Globus pallidus (tissue), 1 donor: Measurements from ENCODE around the gene TBC1D3E.
"Not testable (repeated sequence)": the region's sequence is repeated elsewhere in the genome, so short reads cannot be mapped to it uniquely, and the experiment has no call there.

ENCODE experiments used
- DNase-seq: peaks from one replicate; pipeline ENCODE4 v3.0.0-alpha.2; 2015; ENCODE audit warnings: low spot score

TBC1D3E gene

GRCh38 chr17:38127651-38128050 is at the start of gene TBC1D3E:
Gene TBC1D3E, plus strand, starts transcription at chr17:38127951. Its CDS starts 1,545 bp downstream, at chr17:38129496.
- not testable (repeated sequence) for DNase-seq

- DNase-seq = not testable (repeated sequence)
These were observed 40.4 kb upstream of the TBC1D3E start for GRCh38 chr17:38087344-38087743.

- DNase-seq = not testable (repeated sequence)
These were observed 39.6 kb upstream of the TBC1D3E start for GRCh38 chr17:38088120-38088519.

- DNase-seq = not testable (repeated sequence)
These were observed 33.6 kb upstream of the TBC1D3E start for GRCh38 chr17:38094059-38094694.

DNA sequence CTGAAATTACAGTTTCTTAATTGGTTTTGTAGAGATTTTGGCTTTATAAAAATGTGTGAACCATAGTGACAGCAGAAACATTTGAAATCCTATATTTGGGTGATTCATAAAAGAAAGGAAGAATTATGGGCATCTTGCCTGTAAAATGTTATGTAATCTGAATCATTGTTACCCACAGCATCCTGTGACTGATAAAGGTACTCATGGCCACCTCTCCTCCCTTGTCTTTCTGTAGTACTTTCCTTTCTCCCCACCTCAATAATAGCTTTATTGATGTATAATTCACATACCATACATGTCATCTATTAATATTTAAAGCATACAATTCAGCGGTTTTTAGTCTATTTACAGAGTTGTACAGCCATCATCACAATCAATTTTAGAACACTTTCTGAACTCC is 28.5 kb upstream of the TBC1D3E start:
- DNase-seq = not testable (repeated sequence)

- not testable (repeated sequence) for DNase-seq
These were observed 7.9 kb upstream of the TBC1D3E start for GRCh38 chr17:38119829-38120228.

DNA sequence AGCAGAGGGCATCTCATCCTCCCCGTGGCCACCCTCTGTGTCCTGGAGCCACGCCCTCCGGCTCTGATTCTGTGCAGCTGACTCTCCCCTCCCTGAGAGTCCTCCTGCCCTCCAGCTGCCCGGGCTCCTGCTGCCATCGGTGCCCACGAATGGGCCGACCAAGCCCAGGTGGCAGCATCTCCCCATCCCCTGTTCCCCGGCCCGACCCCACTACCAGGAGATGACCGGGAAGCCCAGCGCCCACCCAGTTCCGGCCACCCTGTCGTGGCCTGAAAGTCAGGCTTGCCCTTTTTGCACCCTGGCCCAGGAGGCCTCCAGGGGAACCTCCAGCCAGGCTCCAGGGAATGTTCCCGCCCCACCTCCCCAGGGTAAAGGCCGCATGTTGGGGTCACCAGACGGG is 7.1 kb downstream of the TBC1D3E start:
- not testable (repeated sequence) for DNase-seq
